GM10266 (cell line): ENCODE results near the gene ZNF385B.

Experiments used
- DNase-seq: peaks from one replicate; pipeline ENCODE4 v3.0.0; 2012; ENCODE audit errors: extremely low spot score
- TF ChIP-seq, protein P1 (sequence below): IDR thresholded peaks from 2 replicates; pipeline ENCODE4 v1.5.1; 2012; ENCODE audit warnings: mild to moderate bottlenecking, low read depth; ENCODE audit not compliant: control insufficient read depth, insufficient read depth; ENCODE audit errors: missing control alignments

ZNF385B gene

DNA sequence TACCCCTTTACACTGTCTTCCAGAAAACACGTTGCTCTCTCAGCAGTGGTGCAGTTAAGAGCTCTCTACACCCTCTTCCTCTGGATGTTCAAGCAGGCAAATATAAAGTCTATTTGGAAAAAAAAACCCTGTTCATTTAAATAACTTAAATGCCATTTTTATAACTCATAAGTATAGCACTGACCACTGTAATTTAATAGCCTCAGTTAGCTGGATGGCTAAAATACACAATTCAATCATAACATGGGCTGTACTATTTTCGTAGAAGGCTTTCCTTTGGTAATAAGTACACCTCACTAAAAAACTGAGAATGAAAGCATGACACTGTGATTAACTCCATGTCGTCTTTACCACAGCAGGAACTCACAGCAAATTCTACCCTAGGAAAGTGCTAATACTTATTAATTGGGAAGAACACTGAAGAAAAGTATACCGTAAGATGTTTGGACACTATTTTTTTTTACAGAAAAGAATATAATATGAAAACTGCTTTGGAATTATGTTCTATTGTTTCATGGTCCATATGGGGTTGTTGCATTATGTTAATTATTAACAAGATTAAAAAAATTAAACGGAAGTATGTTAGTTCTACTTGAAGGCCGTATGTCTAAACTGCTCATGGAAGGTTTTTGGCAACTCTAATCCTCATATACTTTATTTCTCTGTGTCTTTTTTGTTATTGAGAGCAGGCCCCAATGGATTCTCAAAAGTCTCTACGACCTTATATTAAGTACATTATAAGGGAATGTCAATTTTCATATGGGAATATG is 269.1 kb downstream of the ZNF385B start:
- no peak for DNase-seq
- TF ChIP-seq, protein P1, sequence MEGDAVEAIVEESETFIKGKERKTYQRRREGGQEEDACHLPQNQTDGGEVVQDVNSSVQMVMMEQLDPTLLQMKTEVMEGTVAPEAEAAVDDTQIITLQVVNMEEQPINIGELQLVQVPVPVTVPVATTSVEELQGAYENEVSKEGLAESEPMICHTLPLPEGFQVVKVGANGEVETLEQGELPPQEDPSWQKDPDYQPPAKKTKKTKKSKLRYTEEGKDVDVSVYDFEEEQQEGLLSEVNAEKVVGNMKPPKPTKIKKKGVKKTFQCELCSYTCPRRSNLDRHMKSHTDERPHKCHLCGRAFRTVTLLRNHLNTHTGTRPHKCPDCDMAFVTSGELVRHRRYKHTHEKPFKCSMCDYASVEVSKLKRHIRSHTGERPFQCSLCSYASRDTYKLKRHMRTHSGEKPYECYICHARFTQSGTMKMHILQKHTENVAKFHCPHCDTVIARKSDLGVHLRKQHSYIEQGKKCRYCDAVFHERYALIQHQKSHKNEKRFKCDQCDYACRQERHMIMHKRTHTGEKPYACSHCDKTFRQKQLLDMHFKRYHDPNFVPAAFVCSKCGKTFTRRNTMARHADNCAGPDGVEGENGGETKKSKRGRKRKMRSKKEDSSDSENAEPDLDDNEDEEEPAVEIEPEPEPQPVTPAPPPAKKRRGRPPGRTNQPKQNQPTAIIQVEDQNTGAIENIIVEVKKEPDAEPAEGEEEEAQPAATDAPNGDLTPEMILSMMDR, result no peak

DNA sequence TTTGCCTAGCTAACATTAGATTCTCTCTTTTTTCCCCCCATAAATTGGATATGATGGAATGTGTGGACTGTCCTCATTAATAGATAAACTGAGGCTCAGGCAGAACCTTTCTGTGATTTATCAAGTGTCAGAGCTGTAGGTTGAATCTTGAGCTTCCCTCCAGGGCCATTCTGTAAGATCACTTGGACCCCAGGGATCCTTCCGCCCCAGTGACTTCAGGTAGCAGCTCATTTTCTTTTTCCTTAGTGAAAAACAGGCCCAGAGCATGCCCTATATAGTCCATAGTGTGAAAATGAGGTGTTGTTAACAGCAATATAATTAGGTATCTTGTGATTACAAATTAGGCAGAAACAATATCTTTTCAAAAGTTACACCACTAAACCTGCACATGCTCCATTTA is 269.7 kb downstream of the ZNF385B start:
- no peak for DNase-seq
- TF ChIP-seq, protein P1, result no peak

DNA sequence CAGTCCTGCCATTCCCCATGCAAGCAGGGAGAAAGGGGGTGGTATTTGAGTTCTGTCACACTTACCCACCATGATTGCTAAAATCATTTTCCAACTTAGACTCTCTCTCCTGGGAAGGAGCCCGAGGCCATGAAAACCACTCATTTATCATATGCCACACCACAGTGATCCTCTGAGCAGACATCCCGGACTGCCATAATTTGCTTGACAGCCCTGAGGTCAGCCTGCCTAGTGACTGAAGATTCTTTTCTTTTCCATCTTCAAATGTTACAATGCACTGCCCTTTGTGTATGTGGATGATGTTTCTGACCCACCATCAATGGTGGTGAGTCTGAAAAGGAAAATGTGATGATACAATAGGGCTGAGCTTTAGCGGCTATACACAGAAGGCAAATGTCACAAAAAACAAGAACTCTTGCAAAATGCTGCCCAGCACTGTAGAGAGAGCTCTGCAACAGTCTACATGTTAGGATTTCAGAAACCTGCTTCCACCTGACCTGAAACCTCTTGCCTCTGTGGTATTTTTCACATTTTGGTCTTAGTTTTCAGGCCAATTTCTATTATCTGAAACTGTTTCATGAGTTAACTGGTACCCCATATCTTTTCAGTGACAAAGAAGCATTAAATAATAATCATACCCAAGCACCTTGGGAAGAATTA is 272.8 kb downstream of the ZNF385B start:
- TF ChIP-seq, protein P1, result no peak
- no peak for DNase-seq

DNA sequence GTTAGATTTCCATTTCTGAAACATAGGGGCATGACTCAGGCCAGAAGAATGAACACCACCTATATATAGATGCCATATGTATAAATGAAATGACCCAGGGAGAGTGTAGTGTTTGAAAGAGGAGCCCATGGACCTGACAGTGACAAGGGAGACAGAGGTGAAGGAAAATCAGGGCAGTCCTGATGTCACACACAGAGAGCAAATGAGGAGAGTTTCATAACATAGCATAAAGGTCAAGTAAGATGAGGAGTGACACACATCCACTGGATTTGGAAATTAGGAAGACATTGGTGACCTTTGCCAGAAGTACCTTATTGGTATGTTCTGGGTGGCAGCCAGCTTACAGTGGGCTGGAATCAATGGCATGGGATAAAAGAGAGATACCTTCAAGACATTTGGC is 276.7 kb downstream of the ZNF385B start:
- TF ChIP-seq, protein P1, result no peak
- DNase-seq, result no peak

DNA sequence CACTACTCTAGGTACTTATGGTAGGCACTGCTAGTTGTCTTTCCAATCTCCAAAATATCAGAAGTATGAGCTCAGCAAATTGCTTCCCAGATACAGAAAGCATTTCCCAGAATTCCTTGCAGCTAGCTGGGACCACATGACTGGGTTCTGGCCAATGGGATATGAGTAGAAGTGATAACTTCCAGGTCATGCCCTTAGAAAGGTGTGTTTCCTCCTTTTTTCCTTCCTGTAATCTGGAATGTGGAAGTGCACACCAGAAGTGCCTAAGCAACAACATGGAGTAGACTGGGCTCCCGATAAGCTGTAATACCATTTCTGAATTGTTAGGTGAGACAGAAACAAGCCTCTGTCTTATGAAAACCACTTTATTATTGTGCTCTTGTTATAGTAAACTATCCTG is 279.8 kb downstream of the ZNF385B start:
- no peak for DNase-seq
- TF ChIP-seq, protein P1, result no peak

DNA sequence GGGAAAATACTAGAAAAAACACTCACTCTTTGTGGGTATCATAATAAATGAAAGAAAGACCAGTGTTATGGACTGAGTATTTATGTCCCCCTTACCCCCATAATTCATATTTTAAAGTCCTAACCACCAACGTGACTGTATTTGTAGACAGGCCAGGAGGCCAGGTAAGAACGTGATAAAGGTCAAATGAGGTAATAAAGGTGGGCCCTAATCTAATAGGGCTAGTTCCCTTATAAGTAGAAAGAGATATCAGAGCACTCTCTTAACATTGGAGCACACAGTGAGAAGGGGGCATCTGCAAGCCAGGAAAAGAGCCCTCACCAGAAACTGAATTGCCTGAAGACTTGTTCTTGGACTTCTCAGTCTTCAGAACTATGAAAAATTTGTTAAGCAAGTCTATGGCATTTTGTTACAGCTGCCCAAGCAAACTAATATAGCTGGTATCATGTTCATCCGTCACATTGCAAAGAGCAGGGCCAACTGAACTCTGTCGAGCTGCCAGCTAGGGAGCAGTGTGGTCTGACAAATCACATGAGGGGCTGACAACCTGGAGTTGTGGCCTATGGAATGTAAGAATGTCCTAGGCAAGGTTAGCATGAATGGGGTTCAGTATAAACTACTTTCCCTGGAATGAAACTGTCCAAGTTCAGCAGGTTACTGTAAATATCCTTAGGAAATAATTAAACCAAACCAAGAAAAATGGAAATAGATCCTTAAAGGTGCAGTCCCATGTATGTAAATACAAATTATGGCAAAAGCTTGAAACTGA is 280.9 kb downstream of the ZNF385B start:
- TF ChIP-seq, protein P1, result no peak
- DNase-seq, result no peak
